ENCODE results near the gene ORAI3.

ORAI3 gene

GRCh38 chr16:30983898-30984610 is 35.2 kb downstream of the ORAI3 start:
- H3K36me3 ChIP-seq (ENCODE audit: control insufficient read depth in 4 of 4, insufficient read depth in 4 of 4, low read length in 3 of 4): peaks cover 7 to 64% (median 43%) of the 10 kb centered on the region in 4 experiments
- H3K27ac ChIP-seq (ENCODE audit: insufficient read depth in 1 of 2, low read depth in 1 of 2, low read length in 2 of 2, poor library complexity in 1 of 2, severe bottlenecking in 2 of 2): no peak overlapping the region
- 78% methylated on average over 10 of the region's 14 CpGs for WGBS (ENCODE audit: insufficient coverage)
- POLR2A ChIA-PET: interaction anchor here (1.0 kb wide), 2 partner anchors 14 to 475 kb away, joined by 3 read pairs; partner anchors contain the start of gene ARMC5
- H3K4me1 ChIP-seq (ENCODE audit: control extremely low read depth in 1 of 4, control insufficient read depth in 4 of 4, insufficient read depth in 4 of 4, low read length in 3 of 4): peaks cover 0 to 21% (median 11%) of the 10 kb centered on the region in 4 experiments
- peak in 2 of 3 donors; percentile 39 to 58 for DNase-seq
- H3K4me3 ChIP-seq (ENCODE audit: control insufficient read depth in 1 of 7, extremely low read depth in 1 of 7, insufficient read depth in 4 of 7, low read depth in 2 of 7, low read length in 6 of 7): no peak overlapping the region
- CTCF ChIA-PET: interaction anchor here (0.6 to 5.4 kb wide), 25 partner anchors 9 to 459 kb away, joined by 3 to 40 read pairs (median 4); partner anchors contain the start of genes VKORC1 and ZNF843
- H3K27me3 ChIP-seq (replicated peaks in 2 of 5; ENCODE audit: control insufficient read depth in 4 of 5, insufficient read depth in 5 of 5, low read length in 4 of 5): no peaks in the 10 kb centered on the region
- no peaks in the 10 kb centered on the region for H3K9me3 ChIP-seq (ENCODE audit: control extremely low read depth in 1 of 5, control insufficient read depth in 4 of 5, insufficient read depth in 2 of 5, low read depth in 1 of 5, low read length in 4 of 5)

GRCh38 chr16:30984669-30985400 is 36.0 kb downstream of the ORAI3 start, which contains the start of gene HSD3B7:
HSD3B7 (plus strand) TSS chr16:30985207; CDS start chr16:30985659, 452 bp downstream.
- no peak within 1 kb of the TSS for H3K27ac ChIP-seq (ENCODE audit: insufficient read depth in 1 of 2, low read depth in 1 of 2, low read length in 2 of 2, poor library complexity in 1 of 2, severe bottlenecking in 2 of 2)
- POLR2A ChIA-PET: interaction anchor here (0.6 to 1.0 kb wide), 3 partner anchors 15 to 474 kb away, joined by 3 read pairs; partner anchors contain the start of genes ARMC5 and PHKG2
- H3K4me3 ChIP-seq (ENCODE audit: control insufficient read depth in 1 of 7, extremely low read depth in 1 of 7, insufficient read depth in 4 of 7, low read depth in 2 of 7, low read length in 6 of 7): peak within 1 kb of the TSS in 3 of 7 experiments; percentile 54 to 78 (median 65)
- 65% methylated on average over 12 of the region's 24 CpGs for WGBS (ENCODE audit: insufficient coverage)
- H3K9me3 ChIP-seq (ENCODE audit: control extremely low read depth in 1 of 5, control insufficient read depth in 4 of 5, insufficient read depth in 2 of 5, low read depth in 1 of 5, low read length in 4 of 5): no peaks in the 10 kb centered on the region
- peaks cover 7 to 58% (median 37%) of the 10 kb centered on the region in 4 experiments for H3K36me3 ChIP-seq (ENCODE audit: control insufficient read depth in 4 of 4, insufficient read depth in 4 of 4, low read length in 3 of 4)
- no peaks in the 10 kb centered on the region for H3K27me3 ChIP-seq (replicated peaks in 2 of 5; ENCODE audit: control insufficient read depth in 4 of 5, insufficient read depth in 5 of 5, low read length in 4 of 5)
- H3K4me1 ChIP-seq (ENCODE audit: control extremely low read depth in 1 of 4, control insufficient read depth in 4 of 4, insufficient read depth in 4 of 4, low read length in 3 of 4): peaks cover 0 to 21% (median 11%) of the 10 kb centered on the region in 4 experiments
- CTCF ChIA-PET: interaction anchor here (0.6 to 5.4 kb wide), 32 partner anchors 8 to 458 kb away, joined by 3 to 40 read pairs (median 4); partner anchors contain the start of genes STX4, VKORC1 and ZNF843
- DNase-seq: peak; percentile 50 to 75 (median 66)

- H3K36me3 ChIP-seq (ENCODE audit: control insufficient read depth in 4 of 4, insufficient read depth in 4 of 4, low read length in 3 of 4): peaks cover 7 to 50% (median 33%) of the 10 kb centered on the region in 4 experiments
- 83% methylated on average over 14 of the region's 20 CpGs for WGBS (ENCODE audit: insufficient coverage)
- no peaks in the 10 kb centered on the region for H3K27me3 ChIP-seq (replicated peaks in 2 of 5; ENCODE audit: control insufficient read depth in 4 of 5, insufficient read depth in 5 of 5, low read length in 4 of 5)
- ChIA-PET CTCF (interaction anchor here (0.8 to 5.4 kb wide), 30 partner anchors 8 to 313 kb away, joined by 3 to 40 read pairs (median 4); partner anchors contain the start of genes STX4 and VKORC1), POLR2A (interaction anchor here (0.6 to 1.0 kb wide), 3 partner anchors 15 to 474 kb away, joined by 3 read pairs; partner anchors contain the start of genes ARMC5 and PHKG2)
- H3K9me3 ChIP-seq (ENCODE audit: control extremely low read depth in 1 of 5, control insufficient read depth in 4 of 5, insufficient read depth in 2 of 5, low read depth in 1 of 5, low read length in 4 of 5): no peaks in the 10 kb centered on the region
- H3K4me1 ChIP-seq (ENCODE audit: control extremely low read depth in 1 of 4, control insufficient read depth in 4 of 4, insufficient read depth in 4 of 4, low read length in 3 of 4): peaks cover 0 to 21% (median 11%) of the 10 kb centered on the region in 4 experiments
- H3K27ac ChIP-seq (ENCODE audit: insufficient read depth in 1 of 2, low read depth in 1 of 2, low read length in 2 of 2, poor library complexity in 1 of 2, severe bottlenecking in 2 of 2): no peak overlapping the region
- DNase-seq: peak in 2 of 3 donors; percentile 51 to 57
- H3K4me3 ChIP-seq (ENCODE audit: control insufficient read depth in 1 of 7, extremely low read depth in 1 of 7, insufficient read depth in 4 of 7, low read depth in 2 of 7, low read length in 6 of 7): peak overlapping the region in 3 of 7 experiments; percentile 54 to 78 (median 65)
Measured at GRCh38 chr16:30985401-30986128, 36.7 kb downstream of the ORAI3 start.

- POLR2A ChIA-PET: no interaction called here
- Histone ChIP-seq H3K27me3 (replicated peaks in 2 of 5; ENCODE audit: control insufficient read depth in 4 of 5, insufficient read depth in 5 of 5, low read length in 4 of 5) (no peaks in the 10 kb centered on the region), H3K4me1 (ENCODE audit: control extremely low read depth in 1 of 4, control insufficient read depth in 4 of 4, insufficient read depth in 4 of 4, low read length in 3 of 4) (peaks cover 0 to 21% (median 11%) of the 10 kb centered on the region in 4 experiments), H3K36me3 (ENCODE audit: control insufficient read depth in 4 of 4, insufficient read depth in 4 of 4, low read length in 3 of 4) (peaks cover 7 to 43% (median 27%) of the 10 kb centered on the region in 4 experiments), H3K27ac (ENCODE audit: insufficient read depth in 1 of 2, low read depth in 1 of 2, low read length in 2 of 2, poor library complexity in 1 of 2, severe bottlenecking in 2 of 2) (no peak overlapping the region), H3K4me3 (ENCODE audit: control insufficient read depth in 1 of 7, extremely low read depth in 1 of 7, insufficient read depth in 4 of 7, low read depth in 2 of 7, low read length in 6 of 7) (no peak overlapping the region), H3K9me3 (ENCODE audit: control extremely low read depth in 1 of 5, control insufficient read depth in 4 of 5, insufficient read depth in 2 of 5, low read depth in 1 of 5, low read length in 4 of 5) (no peaks in the 10 kb centered on the region)
- CTCF ChIA-PET: interaction anchor here (0.8 to 5.4 kb wide), 19 partner anchors 11 to 312 kb away, joined by 3 to 40 read pairs (median 7); partner anchors contain the start of gene VKORC1
- DNase-seq: no peak
- WGBS (ENCODE audit: insufficient coverage): 99% methylated on average over 19 of the region's 29 CpGs
Measured at GRCh38 chr16:30986129-30986991, 37.5 kb downstream of the ORAI3 start.

GRCh38 chr16:30987581-30988190 is 38.8 kb downstream of the ORAI3 start:
- peaks cover 0 to 27% (median 18%) of the 10 kb centered on the region in 4 experiments for H3K4me1 ChIP-seq (ENCODE audit: control extremely low read depth in 1 of 4, control insufficient read depth in 4 of 4, insufficient read depth in 4 of 4, low read length in 3 of 4)
- ChIA-PET CTCF (interaction anchor here (1.2 to 3.0 kb wide), 2 partner anchors 14 to 111 kb away, joined by 3 to 7 read pairs; no protein-coding TSS in a partner anchor), POLR2A (no interaction called here)
- H3K4me3 ChIP-seq (ENCODE audit: control insufficient read depth in 1 of 7, extremely low read depth in 1 of 7, insufficient read depth in 4 of 7, low read depth in 2 of 7, low read length in 6 of 7): no peak overlapping the region
- no peaks in the 10 kb centered on the region for H3K9me3 ChIP-seq (ENCODE audit: control extremely low read depth in 1 of 5, control insufficient read depth in 4 of 5, insufficient read depth in 2 of 5, low read depth in 1 of 5, low read length in 4 of 5)
- WGBS (ENCODE audit: insufficient coverage): 96% methylated on average over 30 of the region's 30 CpGs
- no peaks in the 10 kb centered on the region for H3K27me3 ChIP-seq (replicated peaks in 2 of 5; ENCODE audit: control insufficient read depth in 4 of 5, insufficient read depth in 5 of 5, low read length in 4 of 5)
- H3K36me3 ChIP-seq (ENCODE audit: control insufficient read depth in 4 of 4, insufficient read depth in 4 of 4, low read length in 3 of 4): peaks cover 2 to 31% (median 17%) of the 10 kb centered on the region in 4 experiments
- no peak overlapping the region for H3K27ac ChIP-seq (ENCODE audit: insufficient read depth in 1 of 2, low read depth in 1 of 2, low read length in 2 of 2, poor library complexity in 1 of 2, severe bottlenecking in 2 of 2)
- no peak for DNase-seq

All from common myeloid progenitor, CD34-positive (primary cell).